ENCODE results near the gene ZNF511.
A peak's percentile ranks its signal among the peaks of the same experiment; 100 is the strongest.
"Not testable (repeated sequence)": the region's sequence is repeated elsewhere in the genome, so short reads cannot be mapped to it uniquely, and the experiment has no call there.

The ZNF511 gene

GRCh38 chr10:133316266-133316665 lies 7.6 kb downstream of the ZNF511 start:
- ChIA-PET POLR2A (no interaction called here), CTCF (interaction anchor here (0.7 to 4.2 kb wide), 5 partner anchors 10 to 173 kb away, joined by 3 to 44 read pairs (median 3); no protein-coding TSS in a partner anchor)
- no peak for DNase-seq (ENCODE audit: extremely low spot score)
- no peak for TF ChIP-seq CTCF (IDR thresholded peaks at IDR 0.05; ENCODE audit: control extremely low read depth, extremely low read depth, low read depth, missing control alignments)

- POLR2A ChIA-PET: no interaction called here
- TF ChIP-seq CTCF (IDR thresholded peaks at IDR 0.05; ENCODE audit: control extremely low read depth, extremely low read depth, low read depth, missing control alignments): no peak
- CTCF ChIA-PET: interaction anchor here (0.8 kb wide), 1 partner anchor 10 kb away, joined by 3 read pairs; no protein-coding TSS in a partner anchor
- DNase-seq (ENCODE audit: extremely low spot score): no peak
Measured at GRCh38 chr10:133316732-133317131, 8.0 kb downstream of the ZNF511 start.

GRCh38 chr10:133318494-133319127 lies 9.9 kb downstream of the ZNF511 start:
- CTCF ChIA-PET: interaction anchor here (0.6 to 3.7 kb wide), 7 partner anchors 9 to 39 kb away, joined by 3 to 20 read pairs (median 4); no protein-coding TSS in a partner anchor
- DNase-seq (ENCODE audit: extremely low spot score): peak; percentile 74
- POLR2A ChIA-PET: no interaction called here
- peak; percentile 80 for TF ChIP-seq CTCF (IDR thresholded peaks at IDR 0.05; ENCODE audit: control extremely low read depth, extremely low read depth, low read depth, missing control alignments)

GRCh38 chr10:133320852-133321422 lies 12.2 kb downstream of the ZNF511 start:
- POLR2A ChIA-PET; DNase-seq (ENCODE audit: extremely low spot score): not testable (repeated sequence)
- CTCF ChIA-PET: interaction anchor here (3.7 kb wide), 1 partner anchor 8 kb away, joined by 20 read pairs; no protein-coding TSS in a partner anchor

- POLR2A ChIA-PET; DNase-seq (ENCODE audit: extremely low spot score); CTCF ChIA-PET: not testable (repeated sequence)
Measured at GRCh38 chr10:133322064-133322709, 13.5 kb downstream of the ZNF511 start.

GRCh38 chr10:133324198-133324792 lies 15.6 kb downstream of the ZNF511 start:
- ChIA-PET POLR2A (no interaction called here), CTCF (interaction anchor here (1.1 to 2.2 kb wide), 2 partner anchors 10 to 38 kb away, joined by 4 to 13 read pairs; no protein-coding TSS in a partner anchor)
- no peak for TF ChIP-seq CTCF (IDR thresholded peaks at IDR 0.05; ENCODE audit: control extremely low read depth, extremely low read depth, low read depth, missing control alignments)
- DNase-seq (ENCODE audit: extremely low spot score): no peak

- no peak for TF ChIP-seq CTCF (IDR thresholded peaks at IDR 0.05; ENCODE audit: control extremely low read depth, extremely low read depth, low read depth, missing control alignments)
- no peak for DNase-seq (ENCODE audit: extremely low spot score)
- POLR2A ChIA-PET: no interaction called here
- CTCF ChIA-PET: interaction anchor here (1.1 to 2.2 kb wide), 2 partner anchors 11 to 37 kb away, joined by 4 to 13 read pairs; no protein-coding TSS in a partner anchor
Measured at GRCh38 chr10:133324857-133325260, 16.1 kb downstream of the ZNF511 start.
